Activated naive CD4-positive, alpha-beta T cell treated with anti-CD3 and anti-CD28 coated beads, Interleukin-2, amount 50 U/mL, for 16 hours (primary cell): ENCODE measurements around the gene CADPS.

Experiments used
- DNase-seq: peaks from one replicate; pipeline ENCODE4 v3.0.0-alpha.2; 2020

The CADPS gene

DNA sequence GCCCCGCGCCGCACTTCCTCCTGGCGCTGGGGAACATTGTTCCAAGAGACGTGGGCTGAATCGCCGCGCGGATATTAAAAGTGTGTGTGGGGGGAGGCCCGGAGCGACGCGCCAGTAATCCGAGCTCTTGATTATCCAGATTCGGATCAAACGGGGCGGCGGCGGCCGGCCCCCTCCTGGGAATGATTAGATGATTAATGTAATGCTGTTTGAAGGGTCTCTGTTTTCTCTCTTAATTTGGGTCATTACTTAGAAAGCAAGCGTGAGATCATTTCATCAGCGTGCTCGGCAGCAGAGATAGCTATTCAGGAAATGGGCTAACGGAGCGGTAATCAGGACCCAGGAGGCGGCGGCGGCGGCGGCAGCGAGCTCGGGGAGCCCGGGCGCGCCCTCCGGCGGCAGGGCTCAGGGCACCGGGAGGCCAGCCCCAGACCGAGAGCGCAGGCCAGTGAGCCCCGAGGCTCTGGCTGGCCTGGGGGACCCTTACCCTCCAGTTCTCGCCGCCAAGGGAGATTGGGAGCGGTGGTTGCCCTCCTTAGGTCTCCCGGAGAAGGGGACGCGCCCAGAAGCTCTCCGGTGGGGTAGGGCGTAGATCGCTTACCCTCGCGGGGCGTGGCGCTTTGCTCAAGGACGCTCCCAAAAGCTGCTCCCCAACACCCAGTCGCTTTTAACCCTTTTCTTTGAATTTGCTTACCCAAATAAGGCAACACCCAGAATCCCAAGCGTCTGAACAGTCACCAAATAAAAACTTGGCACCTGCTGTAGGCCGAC, 506.3 kb downstream of the CADPS start:
- no peak for DNase-seq

DNA sequence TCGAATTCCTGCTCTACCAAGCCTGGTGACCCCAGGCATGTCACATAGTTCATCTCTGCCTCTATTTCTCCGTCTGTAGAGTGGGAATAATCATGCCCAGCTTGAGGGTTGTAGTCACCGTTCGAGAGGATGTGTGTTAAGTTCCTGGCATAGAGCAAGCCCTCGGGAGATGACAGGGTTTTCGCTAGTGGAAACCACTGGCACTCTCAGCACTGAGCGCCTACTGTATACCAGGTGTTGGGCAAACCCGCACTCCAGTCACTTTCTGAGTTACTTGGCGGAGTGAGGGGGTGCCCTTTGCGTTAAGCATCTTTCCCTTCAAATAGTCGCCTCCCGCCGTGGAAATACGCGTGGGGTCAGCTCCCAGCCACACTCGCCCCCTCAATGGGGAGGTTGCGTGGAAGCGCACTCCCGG, 506.9 kb downstream of the CADPS start:
- no peak for DNase-seq

DNA sequence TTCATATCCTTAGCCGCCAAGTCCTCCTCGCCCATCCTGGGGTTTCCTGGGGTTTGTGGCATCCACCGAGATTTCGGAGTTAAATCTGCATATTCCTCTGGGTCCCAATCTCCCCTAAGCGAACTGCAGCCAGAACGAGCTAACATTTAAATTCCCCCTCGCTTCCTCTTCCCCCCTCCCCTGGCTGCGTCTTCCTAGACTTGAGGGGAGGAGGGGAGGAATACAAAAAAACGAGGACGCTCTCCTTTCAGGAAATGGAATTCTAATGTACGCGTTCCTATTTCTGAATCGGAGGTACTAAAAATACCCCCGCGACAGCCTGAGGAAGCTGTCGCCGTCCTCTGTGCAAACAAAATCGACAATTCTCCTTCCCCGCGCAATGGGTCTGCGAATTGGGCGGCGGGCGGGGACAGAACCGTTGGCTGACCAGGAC, 507.4 kb downstream of the CADPS start:
- no peak for DNase-seq

DNA sequence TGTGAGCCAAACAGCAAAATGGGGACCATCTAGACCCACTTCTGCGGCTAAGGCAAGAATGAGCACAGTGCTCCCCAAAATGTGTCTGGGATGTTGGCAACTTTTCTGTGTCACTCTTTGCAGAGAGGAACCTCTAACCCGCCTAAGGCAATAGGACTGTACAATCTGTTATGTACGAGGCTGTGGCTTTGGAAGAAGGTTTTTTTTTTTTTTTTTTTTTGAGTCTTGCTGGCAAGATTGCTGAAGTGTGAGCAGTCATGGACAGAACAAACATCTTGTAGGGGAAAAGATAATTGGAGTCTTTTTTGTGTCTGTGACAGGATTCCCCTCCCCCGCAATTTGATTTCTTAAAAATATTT, 509.1 kb downstream of the CADPS start:
- no peak for DNase-seq

DNA sequence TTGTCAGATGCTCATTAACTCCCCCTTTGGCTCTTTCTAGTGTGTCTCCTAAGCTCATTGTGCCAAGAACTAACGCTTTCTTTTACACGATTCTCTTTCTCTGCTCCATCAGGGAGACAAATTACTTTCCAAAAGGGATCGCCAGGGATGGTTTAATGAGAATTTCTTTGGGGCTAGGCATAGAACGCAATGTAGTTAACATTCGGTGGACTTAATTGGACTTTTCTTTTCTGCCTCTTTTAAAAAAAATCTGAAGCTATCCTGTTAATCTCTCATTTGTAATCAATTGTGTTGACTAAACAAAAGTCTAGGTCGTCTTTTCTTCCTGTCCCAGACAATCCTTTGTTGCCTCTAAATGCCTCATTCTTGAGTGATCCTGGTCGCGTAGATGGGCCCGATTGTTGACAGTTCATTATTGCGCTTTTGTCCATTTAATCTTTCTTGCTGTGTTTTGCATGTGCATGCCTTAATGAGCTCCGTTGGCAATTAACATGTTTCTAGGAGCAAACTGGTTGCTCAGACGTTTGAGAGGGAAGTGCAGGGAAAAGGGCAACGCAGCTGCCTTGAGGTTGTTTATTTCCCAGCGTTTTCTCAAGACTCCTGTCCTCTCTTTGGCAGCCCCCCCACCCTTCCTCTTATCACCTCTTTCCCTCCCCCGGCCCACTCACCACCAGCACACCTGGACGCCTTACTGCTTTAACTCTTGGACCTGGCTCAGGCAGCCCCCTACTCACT, 509.7 kb downstream of the CADPS start:
- no peak for DNase-seq

DNA sequence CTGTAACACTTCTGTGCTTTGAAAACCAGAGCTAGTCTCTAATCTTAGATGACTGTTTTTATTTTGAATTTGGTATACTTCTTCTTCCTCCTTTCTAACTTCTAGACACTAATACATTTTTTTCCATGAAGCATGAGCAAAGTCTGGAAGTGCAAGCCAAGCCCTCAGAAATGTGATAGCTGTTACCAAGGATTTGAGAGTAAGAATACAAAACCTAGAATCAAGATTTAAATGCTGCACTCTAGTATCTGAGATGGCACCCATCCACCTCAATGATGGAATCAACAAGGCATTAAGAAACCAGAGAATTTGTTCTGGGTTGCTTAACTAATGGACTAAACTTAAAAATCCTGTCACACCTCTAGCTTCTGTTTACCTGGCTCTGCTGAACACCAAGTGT, 511.0 kb downstream of the CADPS start:
- no peak for DNase-seq

DNA sequence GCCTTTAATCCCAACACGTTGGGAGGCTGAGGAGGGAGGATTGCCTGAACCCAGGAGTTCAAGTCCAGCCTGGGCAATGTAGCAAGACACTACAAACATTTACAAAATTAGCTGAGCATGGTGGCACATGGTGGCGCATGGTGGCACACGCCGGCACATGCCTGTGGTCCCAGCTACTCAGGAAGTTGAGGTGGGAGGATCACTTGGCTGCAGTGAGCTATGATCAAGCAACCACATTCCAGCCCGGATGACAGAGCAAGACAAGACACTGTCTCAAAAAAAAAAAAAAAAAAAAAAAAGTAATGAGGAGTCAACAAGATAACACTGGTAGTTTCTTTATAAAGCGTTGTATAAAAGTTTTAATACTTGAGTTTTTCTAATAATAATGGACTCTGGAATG, 511.9 kb downstream of the CADPS start:
- DNase-seq, result no peak

DNA sequence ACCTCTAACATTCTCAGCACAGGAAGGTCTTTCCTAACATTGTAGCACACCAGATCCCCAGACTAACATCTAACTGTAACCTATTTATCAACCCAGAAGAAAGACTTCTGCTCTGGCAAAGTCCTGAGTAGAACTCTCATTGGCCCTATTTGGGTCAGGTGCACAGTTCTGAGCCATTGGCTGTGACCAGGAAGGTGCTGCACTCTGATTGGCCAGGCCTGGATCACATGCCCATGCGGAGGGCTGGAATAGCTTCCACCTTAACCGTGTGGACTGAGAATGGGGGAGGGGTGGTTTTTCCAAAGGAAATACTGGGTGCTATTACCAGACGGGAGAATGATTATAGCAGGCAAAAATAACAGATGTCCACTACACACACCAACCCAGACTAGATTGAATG, 513.4 kb downstream of the CADPS start:
- no peak for DNase-seq

DNA sequence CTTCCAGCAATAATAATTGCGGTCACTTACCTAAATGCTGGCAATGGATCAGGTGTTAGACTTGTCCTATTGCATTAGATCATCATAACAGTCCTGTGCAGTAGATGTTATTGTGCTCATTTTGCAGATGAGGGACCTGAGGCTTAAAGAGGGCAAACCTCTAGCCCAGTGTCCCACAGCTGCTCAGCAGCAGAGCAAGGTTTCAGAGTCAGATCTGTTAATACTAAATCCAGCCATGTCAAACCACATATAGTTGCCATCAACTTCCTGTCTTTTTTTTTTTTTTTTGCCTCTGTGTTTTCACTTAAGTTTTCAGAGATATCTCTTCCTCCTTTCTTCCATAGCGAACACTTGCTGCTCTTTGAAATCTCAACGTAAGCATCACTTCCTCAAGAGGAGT, 514.0 kb downstream of the CADPS start:
- no peak for DNase-seq

DNA sequence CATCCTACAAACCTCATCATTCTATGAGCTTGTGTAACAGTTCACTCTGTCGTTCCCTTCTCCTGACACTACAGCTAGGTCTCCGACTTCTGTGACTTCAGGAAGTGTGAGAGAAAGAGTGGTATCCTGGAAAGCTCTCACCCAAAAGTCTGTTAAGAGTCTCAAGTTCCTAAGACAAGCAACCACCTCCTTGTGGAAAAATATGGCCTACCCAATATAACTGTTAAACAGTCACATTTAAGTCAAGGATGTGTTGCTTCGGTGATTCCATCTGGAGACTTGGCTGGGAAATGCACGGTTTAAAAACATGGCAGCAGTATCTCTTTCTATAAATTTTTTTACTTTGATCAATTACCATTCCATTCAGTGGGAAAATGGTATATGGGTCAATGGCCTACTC, 515.7 kb downstream of the CADPS start:
- DNase-seq, result no peak

DNA sequence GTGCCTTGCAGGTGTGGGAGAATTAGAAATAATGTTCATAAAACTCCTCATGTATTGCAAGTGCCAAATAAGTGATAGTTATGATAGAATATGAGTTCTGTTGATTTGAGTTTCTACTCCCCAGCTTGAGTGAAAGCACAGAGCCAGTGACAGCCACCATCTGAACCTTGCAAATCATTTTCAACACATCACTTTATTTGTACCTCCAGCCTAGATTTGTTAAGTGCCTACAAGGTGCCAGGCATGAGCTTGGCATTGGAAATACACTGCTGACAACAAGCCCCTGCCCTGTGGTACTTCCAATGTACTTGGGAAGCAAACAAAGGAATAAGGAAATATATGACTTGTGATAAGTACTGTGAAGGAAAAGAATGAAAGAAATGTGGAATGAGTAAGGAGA, 518.9 kb downstream of the CADPS start:
- DNase-seq, result no peak

DNA sequence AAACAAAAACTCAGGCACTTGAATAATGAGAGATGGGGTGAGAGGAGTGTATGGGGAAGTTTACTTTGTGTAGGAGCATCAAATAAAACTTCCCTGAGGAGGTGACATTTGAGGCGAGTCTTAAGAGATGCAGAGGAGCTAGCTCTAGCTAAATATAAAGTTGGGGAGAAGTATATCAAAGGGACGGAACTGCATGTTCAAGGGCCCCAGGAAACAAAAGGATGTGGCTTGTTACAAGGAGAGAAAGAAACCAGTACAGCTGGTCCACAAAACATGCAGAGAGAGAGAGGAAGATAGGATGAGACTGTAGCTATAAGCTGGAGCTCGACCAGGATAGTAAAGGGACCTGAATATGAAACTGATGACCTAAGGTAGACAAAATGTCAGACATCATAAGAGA, 519.5 kb downstream of the CADPS start:
- no peak for DNase-seq
